ENCODE measurements around the gene OSBP2.

OSBP2 gene

GRCh38 chr22:30910358-30910757 is 215.7 kb downstream of the OSBP2 start:
- no peak for DNase-seq

GRCh38 chr22:30918761-30919160 is 224.1 kb downstream of the OSBP2 start:
- DNase-seq, result no peak

GRCh38 chr22:30919973-30920372 is 225.3 kb downstream of the OSBP2 start:
- DNase-seq, result no peak

GRCh38 chr22:30920407-30920806 is 225.7 kb downstream of the OSBP2 start:
- peak; percentile 85 for DNase-seq

- DNase-seq, result no peak
These were observed 226.4 kb downstream of the OSBP2 start for GRCh38 chr22:30921108-30921507.

- DNase-seq, result peak; percentile 75
These were observed 227.5 kb downstream of the OSBP2 start for GRCh38 chr22:30922151-30922611.

GRCh38 chr22:30923168-30923900 is 228.7 kb downstream of the OSBP2 start:
- DNase-seq, result no peak

GRCh38 chr22:30925667-30926066 is 231.0 kb downstream of the OSBP2 start:
- no peak for DNase-seq

- no peak for DNase-seq
These were observed 232.0 kb downstream of the OSBP2 start for GRCh38 chr22:30926706-30927105.

GRCh38 chr22:30927806-30928205 is 233.1 kb downstream of the OSBP2 start:
- no peak for DNase-seq

GRCh38 chr22:30928401-30928800 is 233.7 kb downstream of the OSBP2 start:
- DNase-seq, result no peak

- no peak for DNase-seq
These were observed 235.6 kb downstream of the OSBP2 start for GRCh38 chr22:30930228-30930627.

- no peak for DNase-seq
These were observed 237.0 kb downstream of the OSBP2 start for GRCh38 chr22:30931541-30932300.

- DNase-seq, result no peak
These were observed 238.0 kb downstream of the OSBP2 start for GRCh38 chr22:30932661-30933060.

- DNase-seq, result no peak
These were observed 238.8 kb downstream of the OSBP2 start for GRCh38 chr22:30933457-30933856.

GRCh38 chr22:30934053-30934452 is 239.4 kb downstream of the OSBP2 start:
- DNase-seq, result no peak

- peak; percentile 48 for DNase-seq
These were observed 246.2 kb downstream of the OSBP2 start for GRCh38 chr22:30940685-30941362.

GRCh38 chr22:30941363-30941740 is 246.7 kb downstream of the OSBP2 start:
- no peak for DNase-seq

GRCh38 chr22:30943368-30943767 is 248.7 kb downstream of the OSBP2 start:
- DNase-seq, result peak; percentile 49

- DNase-seq, result no peak
These were observed 250.3 kb downstream of the OSBP2 start for GRCh38 chr22:30944986-30945385.

GRCh38 chr22:30945653-30946052 is 251.0 kb downstream of the OSBP2 start:
- DNase-seq, result no peak

GRCh38 chr22:30946354-30946753 is 251.7 kb downstream of the OSBP2 start:
- no peak for DNase-seq

- no peak for DNase-seq
These were observed 252.6 kb downstream of the OSBP2 start for GRCh38 chr22:30947173-30947815.

Measured in activated naive CD4-positive, alpha-beta T cell treated with Interleukin-2 at 50 U/mL for 16 hours (primary cell).